PC-9 (cell line): ENCODE data around the gene WEE2. TPM values are rescaled to one million over a fixed set of nuclear protein-coding genes. Genes with fewer than 3 reads are reported as not detected.
"Not testable (repeated sequence)": the region's sequence is repeated elsewhere in the genome, so short reads cannot be mapped to it uniquely, and the experiment has no call there.

ENCODE experiments used
- BruUV-seq: library from RNA; stranded (reverse); fragments of 400-500 nt; replicated peaks from 2 replicates; lab custom pipeline; 2021; lab: Mats Ljungman, UMichigan
- CTCF ChIA-PET: fragments of 300-600 bp; sonication (Branson Sonifier 250); formaldehyde crosslinking; loops from one replicate; lab custom pipeline; 2022; ENCODE audit warnings: antibody characterized with exemption; lab: Charles Lee
- POLR2A ChIA-PET: fragments of 300-600 bp; sonication (Branson Sonifier 250); formaldehyde crosslinking; loops from one replicate; lab custom pipeline; 2022; ENCODE audit warnings: antibody characterized with exemption; ENCODE audit not compliant: unreplicated experiment; lab: Charles Lee
- DNase-seq, 2 experiments: peaks; one replicate each; pipeline versions ENCODE4 v3.0.0 to v3.0.0-alpha.2; 2015 to 2022; ENCODE audit warnings: mixed read lengths in 1 of 2
- H2AFZ ChIP-seq: fragments of 200-600 bp; sonication (generic); 2 replicates; pipeline ENCODE4 v1.8.1; 2017; ENCODE audit warnings: antibody characterized with exemption
- H3F3A ChIP-seq: fragments of 200-600 bp; sonication (generic); 2 replicates; pipeline ENCODE4 v1.8.1; 2017; ENCODE audit warnings: antibody characterized with exemption, mild to moderate bottlenecking, low read depth; ENCODE audit not compliant: insufficient read depth
- H3K27ac ChIP-seq: fragments of 200-600 bp; sonication (generic); 2 replicates; pipeline ENCODE4 v1.6.1; 2016; ENCODE audit warnings: mixed run types
- H3K27me3 ChIP-seq: fragments of 200-600 bp; sonication (generic); 2 replicates; pipeline ENCODE4 v1.6.1; 2016; ENCODE audit warnings: low read depth, mixed run types; ENCODE audit not compliant: insufficient read depth
- H3K36me3 ChIP-seq: fragments of 200-600 bp; sonication (generic); 2 replicates; pipeline ENCODE4 v1.6.1; 2016; ENCODE audit warnings: low read depth, mixed run types
- H3K4me1 ChIP-seq: fragments of 200-600 bp; sonication (generic); replicated peaks from 2 replicates; pipeline ENCODE4 v1.6.1; 2016; ENCODE audit warnings: mixed run types; ENCODE audit not compliant: insufficient read depth
- H3K4me2 ChIP-seq: fragments of 200-600 bp; sonication (generic); 2 replicates; pipeline ENCODE4 v1.6.1; 2017; ENCODE audit warnings: mixed run types
- H3K4me3 ChIP-seq: fragments of 200-600 bp; sonication (generic); 2 replicates; pipeline ENCODE4 v1.6.1; 2016; ENCODE audit warnings: mixed run types
- H3K79me2 ChIP-seq: fragments of 200-600 bp; sonication (generic); 2 replicates; pipeline ENCODE4 v1.6.1; 2017; ENCODE audit warnings: low read depth, mixed run types
- H3K9me2 ChIP-seq: fragments of 200-600 bp; sonication (generic); 2 replicates; pipeline ENCODE4 v1.8.1; 2017; ENCODE audit warnings: mild to moderate bottlenecking; ENCODE audit not compliant: insufficient read depth
- H3K9me3 ChIP-seq: fragments of 200-600 bp; sonication (generic); 2 replicates; pipeline ENCODE4 v1.8.1; 2016; ENCODE audit warnings: low read depth; ENCODE audit not compliant: insufficient read depth
- H4K20me1 ChIP-seq: fragments of 200-600 bp; sonication (generic); 2 replicates; pipeline ENCODE4 v1.8.1; 2017; ENCODE audit not compliant: insufficient read depth
- CTCF ChIP-seq: fragments of 200-600 bp; sonication (generic); conservative IDR thresholded peaks from 2 replicates; pipeline ENCODE4 v1.6.1; 2017; ENCODE audit warnings: mixed run types, antibody characterized with exemption, mild to moderate bottlenecking, moderate library complexity
- EZH2 ChIP-seq: fragments of 200-600 bp; sonication (generic); IDR thresholded peaks from 2 replicates; pipeline ENCODE4 v1.8.0; 2017; ENCODE audit warnings: antibody characterized with exemption, low read depth
- intact Hi-C: fragments of 100-400 bp; cut with micrococcal nuclease; formaldehyde crosslinking; loops from one replicate; pipeline ENCODE4 v1.10.0; 2022; ENCODE audit not compliant: unreplicated experiment
- total RNA-seq: library from RNA; stranded (reverse); gene quantifications from 2 replicates; pipeline ENCODE4 v1.2.3, GENCODE V29; 2021

Gene WEE2
- total RNA-seq, 1 experiment from 2014 or later = not detected

GRCh38 chr7:141754939-141755338, 46.8 kb downstream of the WEE2 start:
- Histone ChIP-seq H3K36me3 (peaks cover 54% of the 10 kb centered on the region), H3K4me2 (no peak overlapping the region), H3K9me3 (peaks cover 22% of the 10 kb centered on the region), H3K79me2 (no peaks in the 10 kb centered on the region), H3K27ac (no peak overlapping the region), H2AFZ (no peak overlapping the region), H3K27me3 (no peaks in the 10 kb centered on the region), H3K4me3 (no peak overlapping the region), H3K9me2 (no peaks in the 10 kb centered on the region), H3K4me1 (no peaks in the 10 kb centered on the region), H3F3A (no peaks in the 10 kb centered on the region), H4K20me1 (no peaks in the 10 kb centered on the region; the same call in 1 of the 2 replicates)
- TF ChIP-seq EZH2 (no peak), CTCF (peak; percentile 73)
- BruUV-seq = no TSS peak
- ChIA-PET CTCF (no interaction called here), POLR2A (no interaction called here)
- DNase-seq = no peak
- intact Hi-C loops = no loop called here

DNA sequence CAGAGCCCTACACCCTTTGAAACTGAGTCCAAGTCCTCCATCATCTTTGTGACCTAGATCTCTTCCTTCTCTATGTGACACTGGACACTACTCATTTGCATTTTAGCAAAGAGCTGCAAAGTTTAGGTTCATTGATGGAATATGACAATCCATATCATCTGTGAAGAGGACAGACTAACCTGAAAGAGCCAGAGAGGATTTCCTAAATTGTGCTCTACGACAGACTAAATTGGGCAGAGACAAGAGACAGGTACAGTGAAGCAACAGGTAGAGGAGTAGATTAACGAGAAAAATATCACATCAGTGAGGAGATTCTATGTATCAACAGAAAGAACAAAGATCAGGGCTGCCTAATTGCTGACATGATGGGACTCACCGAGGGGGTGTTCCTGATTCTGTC, 55.6 kb downstream of the WEE2 start, which contains the start of gene TAS2R3:
Gene TAS2R3 (plus strand): TSS at position 301 of the 400 bp plus-strand sequence. CDS start 62 bp downstream, at position 363.
- CTCF ChIA-PET = no interaction called here
- DNase-seq = no peak
- POLR2A ChIA-PET = interaction anchor here (0.5 to 0.6 kb wide), 2 partner anchors 30 to 605 kb away, joined by 4 to 7 read pairs; no protein-coding TSS in a partner anchor
- Histone ChIP-seq H4K20me1 (no peaks in the 10 kb centered on the region), H3K36me3 (peaks cover 5% of the 10 kb centered on the region), H3K9me3 (no peaks in the 10 kb centered on the region), H3K4me2 (no peak within 1 kb of the TSS), H3K4me1 (no peaks in the 10 kb centered on the region), H3K27ac (no peak within 1 kb of the TSS), H3K27me3 (no peaks in the 10 kb centered on the region), H3F3A (no peaks in the 10 kb centered on the region), H3K4me3 (no peak within 1 kb of the TSS), H2AFZ (no peak within 1 kb of the TSS), H3K79me2 (no peaks in the 10 kb centered on the region), H3K9me2 (no peaks in the 10 kb centered on the region)
- BruUV-seq = no TSS peak
- TF ChIP-seq CTCF = no peak
- TF ChIP-seq EZH2 = no peak
- intact Hi-C loops = no loop called here

GRCh38 chr7:141770083-141770583, 62.0 kb downstream of the WEE2 start:
- H3K36me3 ChIP-seq, H3F3A ChIP-seq, H3K27me3 ChIP-seq, DNase-seq, H3K4me3 ChIP-seq, H3K9me2 ChIP-seq, CTCF ChIA-PET, H3K9me3 ChIP-seq, H3K4me1 ChIP-seq, H3K79me2 ChIP-seq, H4K20me1 ChIP-seq, H3K27ac ChIP-seq, POLR2A ChIA-PET, intact Hi-C loops, H3K4me2 ChIP-seq, H2AFZ ChIP-seq, BruUV-seq: not testable (repeated sequence)

DNA sequence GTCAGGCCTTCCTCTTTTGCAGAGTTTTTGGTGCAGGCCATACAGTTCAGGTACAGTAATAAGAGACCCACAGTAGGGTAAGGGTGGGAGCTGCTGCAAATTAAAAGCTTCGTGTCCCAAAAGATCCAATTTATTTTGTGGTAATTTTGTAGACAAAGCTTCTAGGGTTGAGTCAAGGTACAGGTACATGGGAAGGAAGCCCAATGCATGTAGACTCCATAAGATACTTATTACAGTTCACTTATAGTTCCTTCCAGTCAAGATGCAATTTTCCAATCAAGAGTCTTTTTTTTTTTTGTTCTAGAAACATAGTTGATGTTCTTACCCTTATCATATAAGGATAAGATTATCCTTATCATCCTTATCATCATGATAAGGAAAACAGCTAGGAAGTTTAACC, 68.2 kb downstream of the WEE2 start, which contains the start of gene TAS2R4:
Gene TAS2R4 (plus strand): TSS at position 301 of the 400 bp plus-strand sequence. CDS start 1,815 bp downstream, outside the sequence.
- CTCF ChIA-PET = interaction anchor here (1.0 kb wide), 1 partner anchor 9 kb away, joined by 3 read pairs; no protein-coding TSS in a partner anchor
- BruUV-seq = no TSS peak
- TF ChIP-seq CTCF (no peak), EZH2 (no peak)

More for the DNA sequence above, 68.2 kb downstream of the WEE2 start, which contains the start of gene TAS2R4:
- no peak within 1 kb of the TSS for H3K27ac ChIP-seq
- H4K20me1 ChIP-seq = no peaks in the 10 kb centered on the region
- intact Hi-C loops = no loop called here
- no peaks in the 10 kb centered on the region for H3K79me2 ChIP-seq
- no peaks in the 10 kb centered on the region for H3K9me3 ChIP-seq
- H3K4me1 ChIP-seq = no peaks in the 10 kb centered on the region
- H3K27me3 ChIP-seq = no peaks in the 10 kb centered on the region
- no peaks in the 10 kb centered on the region for H3F3A ChIP-seq
- no peak for DNase-seq
- H2AFZ ChIP-seq = no peak within 1 kb of the TSS
- POLR2A ChIA-PET = no interaction called here
- H3K9me2 ChIP-seq = no peaks in the 10 kb centered on the region
- no peak within 1 kb of the TSS for H3K4me2 ChIP-seq
- H3K4me3 ChIP-seq = no peak within 1 kb of the TSS
- H3K36me3 ChIP-seq = no peaks in the 10 kb centered on the region
